Esophagus squamous epithelium (tissue), 5 donors: ENCODE results near the gene KIFC3. TPM values are rescaled to one million over a fixed set of nuclear protein-coding genes. Genes with fewer than 3 reads are reported as not detected.

ENCODE experiments used
- DNase-seq: peaks from one replicate; lab custom pipeline; 2025; lab: John Stamatoyannopoulos, UW
- H3K27ac ChIP-seq, 4 donors: fragments of 200-600 bp; sonication (generic); one replicate each; pipeline ENCODE4 v1.5.1; 2016 to 2019; ENCODE audit warnings: mild to moderate bottlenecking in 1 of 4
- H3K27me3 ChIP-seq, 4 donors: fragments of 200-600 bp; sonication (generic); 1 replicate in 3 of 4; 2 replicates in 1 of 4; pipeline versions ENCODE4 v1.5.1 to v1.6.0; 2017 to 2021; ENCODE audit warnings: antibody characterized with exemption in 1 of 4
- H3K36me3 ChIP-seq, 3 donors: fragments of 200-600 bp; sonication (generic); one replicate each; pipeline ENCODE4 v1.5.1; 2016 to 2019
- H3K4me1 ChIP-seq, 3 donors: fragments of 200-600 bp; sonication (generic); one replicate each; pipeline ENCODE4 v1.5.1; 2017 to 2019
- H3K4me3 ChIP-seq, 4 donors: fragments of 200-600 bp; sonication (generic); 1 replicate in 3 of 4; 2 replicates in 1 of 4; pipeline ENCODE4 v1.5.1; 2016 to 2019; ENCODE audit warnings: mild to moderate bottlenecking in 2 of 4, moderate library complexity in 1 of 4
- H3K9me3 ChIP-seq, 3 donors: fragments of 200-600 bp; sonication (generic); one replicate each; pipeline ENCODE4 v1.5.1; 2016 to 2019
- POLR2A ChIP-seq, 4 donors: fragments of 450-650 bp; IDR thresholded peaks; one replicate each; pipeline ENCODE4 v1.6.1; 2017; ENCODE audit warnings: antibody characterized with exemption in 4 of 4, mild to moderate bottlenecking in 4 of 4, moderate library complexity in 3 of 4
- WGBS, 2 donors: methylation state at CpG; one replicate each; pipeline ENCODE4 v1.1.5; 2018; 5-methylcytosine and 5-hydroxymethylcytosine counted together
- intact Hi-C: fragments of 100-400 bp; cut with DNase I; formaldehyde crosslinking; loops from one replicate; pipeline ENCODE4 v1.15.0; 2022
- small RNA-seq, 4 donors: library from RNA; depleted of rRNA; stranded (forward); fragments of <200 nt; gene quantifications; one replicate each; pipeline ENCODE3, GENCODE V24; 2016
- total RNA-seq, 4 donors: library from RNA; depleted of rRNA; stranded (reverse); fragments of >200 nt; gene quantifications; one replicate each; pipeline ENCODE4 v1.1.0, GENCODE V29; 2016
- TF ChIP-seq, protein P1 (sequence below), 6 experiments: fragments of 450-650 bp in 4 of 6; fragments of 200-600 bp in 2 of 6; sonication (generic) in 2 of 6; IDR thresholded peaks; one replicate each; pipeline ENCODE4 v1.5.1; 2016 to 2019; ENCODE audit warnings: antibody characterized with exemption in 6 of 6, mild to moderate bottlenecking in 4 of 6, moderate library complexity in 4 of 6
- donor health status: DM: yes; HTN: yes; CAD: no.

The KIFC3 gene
- total RNA-seq, 4 donors from 2014 or later = 14.8 to 72.4 (median 43.5) TPM

DNA sequence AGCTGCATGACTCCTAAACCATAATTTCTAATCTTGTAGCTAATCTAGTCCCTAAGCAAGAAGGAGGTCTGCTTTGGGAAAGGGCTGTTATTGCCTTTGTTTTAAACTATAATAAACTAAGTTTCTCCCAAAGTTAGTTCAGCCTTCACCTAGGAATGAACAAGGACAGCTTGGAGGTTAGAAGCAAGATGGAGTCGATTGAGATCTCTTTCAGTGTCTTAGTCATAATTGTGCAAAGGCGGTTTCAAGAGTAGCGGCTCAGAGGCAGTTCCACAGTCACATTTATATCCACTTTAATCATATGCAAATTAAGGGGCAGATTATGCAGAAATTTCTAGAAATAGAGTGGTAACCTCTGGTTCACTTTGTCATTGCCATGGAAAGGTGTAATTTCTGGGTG, 90.3 kb downstream of the KIFC3 start:
- WGBS, 2 donors = 88 to 97% methylated on average over 3 of the region's 3 CpGs
- H3K4me3 ChIP-seq = no peak overlapping the region
- DNase-seq = no peak

DNA sequence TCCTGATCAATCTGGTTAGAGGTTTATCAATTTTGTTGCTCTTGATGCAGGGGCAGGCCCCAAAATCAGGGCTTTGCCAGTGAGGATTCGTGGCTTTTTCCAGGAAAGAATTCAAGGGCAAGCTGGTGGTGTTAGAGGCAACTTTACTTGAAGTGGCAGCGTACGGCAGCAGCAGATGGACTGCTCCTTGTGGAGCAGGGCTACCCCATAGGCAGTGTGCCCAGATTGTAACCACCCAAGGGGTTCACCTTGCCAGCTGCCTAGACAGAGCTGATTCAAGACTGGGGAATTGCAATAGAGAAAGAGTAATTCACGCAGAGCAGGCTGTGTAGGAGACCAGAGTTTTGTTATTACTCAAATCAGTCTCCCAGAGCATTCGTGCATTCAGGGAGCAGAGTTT, 90.9 kb downstream of the KIFC3 start:
- H3K36me3 ChIP-seq = no peaks in the 10 kb centered on the region
- no peak for DNase-seq
- H3K4me3 ChIP-seq = no peak overlapping the region
- H3K27ac ChIP-seq = no peak overlapping the region
- H3K27me3 ChIP-seq = peaks cover 0 to 29% (median 0%) of the 10 kb centered on the region in 4 donors
- no peaks in the 10 kb centered on the region for H3K9me3 ChIP-seq
- 72 to 89% methylated on average over 4 to 5 of the region's 5 CpGs for WGBS, 2 donors
- TF ChIP-seq, protein P1, sequence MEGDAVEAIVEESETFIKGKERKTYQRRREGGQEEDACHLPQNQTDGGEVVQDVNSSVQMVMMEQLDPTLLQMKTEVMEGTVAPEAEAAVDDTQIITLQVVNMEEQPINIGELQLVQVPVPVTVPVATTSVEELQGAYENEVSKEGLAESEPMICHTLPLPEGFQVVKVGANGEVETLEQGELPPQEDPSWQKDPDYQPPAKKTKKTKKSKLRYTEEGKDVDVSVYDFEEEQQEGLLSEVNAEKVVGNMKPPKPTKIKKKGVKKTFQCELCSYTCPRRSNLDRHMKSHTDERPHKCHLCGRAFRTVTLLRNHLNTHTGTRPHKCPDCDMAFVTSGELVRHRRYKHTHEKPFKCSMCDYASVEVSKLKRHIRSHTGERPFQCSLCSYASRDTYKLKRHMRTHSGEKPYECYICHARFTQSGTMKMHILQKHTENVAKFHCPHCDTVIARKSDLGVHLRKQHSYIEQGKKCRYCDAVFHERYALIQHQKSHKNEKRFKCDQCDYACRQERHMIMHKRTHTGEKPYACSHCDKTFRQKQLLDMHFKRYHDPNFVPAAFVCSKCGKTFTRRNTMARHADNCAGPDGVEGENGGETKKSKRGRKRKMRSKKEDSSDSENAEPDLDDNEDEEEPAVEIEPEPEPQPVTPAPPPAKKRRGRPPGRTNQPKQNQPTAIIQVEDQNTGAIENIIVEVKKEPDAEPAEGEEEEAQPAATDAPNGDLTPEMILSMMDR (IDR thresholded peaks at IDR 0.05) = no peak
- TF ChIP-seq POLR2A (IDR thresholded peaks at IDR 0.05) = no peak
- intact Hi-C loops = no loop called here
- no peaks in the 10 kb centered on the region for H3K4me1 ChIP-seq

More for the DNA sequence above, 90.3 kb downstream of the KIFC3 start:
- TF ChIP-seq POLR2A (IDR thresholded peaks at IDR 0.05) = no peak
- TF ChIP-seq, protein P1 (IDR thresholded peaks at IDR 0.05) = no peak
- Histone ChIP-seq H3K36me3 (no peaks in the 10 kb centered on the region), H3K9me3 (no peaks in the 10 kb centered on the region), H3K27ac (no peak overlapping the region), H3K27me3 (peaks cover 0 to 29% (median 0%) of the 10 kb centered on the region in 4 donors), H3K4me1 (no peaks in the 10 kb centered on the region)
- intact Hi-C loops = no loop called here

DNA sequence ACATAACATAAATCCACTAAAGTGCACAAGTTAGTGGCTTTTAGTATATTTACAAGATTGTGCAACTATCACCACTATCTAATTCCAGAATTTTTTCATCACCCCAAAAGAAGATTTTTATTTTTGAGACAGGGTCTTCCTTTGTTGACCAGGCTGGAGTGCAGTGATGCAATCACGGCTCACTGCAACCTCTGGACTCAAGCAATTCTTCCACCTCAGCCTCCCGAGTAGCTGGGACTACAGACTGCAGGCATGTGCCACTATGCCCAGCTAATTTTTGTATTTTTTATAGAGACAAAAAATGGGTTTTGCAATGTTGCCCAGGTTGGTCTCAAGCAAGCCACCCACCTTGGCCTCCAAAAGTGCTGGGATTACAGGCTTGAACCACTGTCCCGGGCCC, 92.6 kb downstream of the KIFC3 start:
- peaks cover 0 to 14% (median 0%) of the 10 kb centered on the region in 4 donors for H3K27me3 ChIP-seq
- H3K27ac ChIP-seq = no peak overlapping the region
- 81 to 88% methylated on average over 3 of the region's 3 CpGs for WGBS, 2 donors
- TF ChIP-seq, protein P1 (IDR thresholded peaks at IDR 0.05) = no peak
- no peak for TF ChIP-seq POLR2A (IDR thresholded peaks at IDR 0.05)
- no peak overlapping the region for H3K4me3 ChIP-seq
- intact Hi-C loops = no loop called here
- H3K4me1 ChIP-seq = no peaks in the 10 kb centered on the region
- no peak for DNase-seq
- no peaks in the 10 kb centered on the region for H3K36me3 ChIP-seq
- no peaks in the 10 kb centered on the region for H3K9me3 ChIP-seq

Small RNAs within 50 kb of the gene (small RNA-seq; reads per million reads assigned to genes)
- gene MIR6772 (0 reads per million in 4 donors), gene RNU6-20P (0 to 0.15 (median 0) reads per million in 4 donors)

Other genes with a start within 250 kb of the KIFC3 start
- gene ADGRG1, start 173.9 kb downstream of the KIFC3 start, total RNA-seq = 10 to 100 TPM; 37.0 to 65.5 (median 42.1) TPM
- gene ADGRG3, start 134.2 kb downstream of the KIFC3 start, total RNA-seq = 1 to 10 TPM in 3 of 4 donors, not detected in 1; 1.5 to 3.9 (median 2.1) TPM
- gene DRC7, start 107.7 kb downstream of the KIFC3 start, total RNA-seq = under 1 TPM in 1 of 4 donors, not detected in 3; 0.79 TPM
- gene KATNB1, start 66.7 kb downstream of the KIFC3 start, total RNA-seq = 10 to 100 TPM; 16.8 to 30.2 (median 21.0) TPM
- gene CNGB1, start 168.6 kb upstream of the KIFC3 start, total RNA-seq = under 1 TPM in 1 of 4 donors, not detected in 3; 0.04 TPM
- gene ZNF319, start 198.2 kb upstream of the KIFC3 start, total RNA-seq = 1 to 10 TPM; 1.5 to 5.1 (median 2.6) TPM
- gene USB1, start 198.9 kb upstream of the KIFC3 start, total RNA-seq = 10 to 100 TPM; 11.2 to 23.9 (median 18.6) TPM
- 1 to 10 TPM; 2.9 to 6.5 (median 4.5) TPM for gene MMP15, start 223.3 kb upstream of the KIFC3 start, total RNA-seq